Measurements from ENCODE around the gene ALOX5AP.

The ALOX5AP gene

GRCh38 chr13:30735025-30735871 is at the start of gene ALOX5AP:
Gene ALOX5AP, plus strand, starts transcription at chr13:30735543. Its CDS starts 63 bp downstream, at chr13:30735606.
- no peak for DNase-seq

GRCh38 chr13:30685987-30686386 is 49.4 kb upstream of the ALOX5AP start:
- DNase-seq, result no peak

GRCh38 chr13:30687601-30688000 is 47.7 kb upstream of the ALOX5AP start:
- no peak for DNase-seq

- no peak for DNase-seq
Observed at GRCh38 chr13:30689752-30690151, 45.6 kb upstream of the ALOX5AP start.

GRCh38 chr13:30690282-30691188 is 44.8 kb upstream of the ALOX5AP start:
- DNase-seq, result no peak

GRCh38 chr13:30692113-30692512 is 43.2 kb upstream of the ALOX5AP start:
- DNase-seq, result no peak

GRCh38 chr13:30696278-30697176 is 38.8 kb upstream of the ALOX5AP start:
- no peak for DNase-seq

- DNase-seq, result no peak
Observed at GRCh38 chr13:30697177-30697953, 38.0 kb upstream of the ALOX5AP start.

- DNase-seq, result no peak
Observed at GRCh38 chr13:30697996-30698401, 37.3 kb upstream of the ALOX5AP start.

GRCh38 chr13:30698488-30699005 is 36.8 kb upstream of the ALOX5AP start:
- no peak for DNase-seq

- DNase-seq, result no peak
Observed at GRCh38 chr13:30700364-30700763, 35.0 kb upstream of the ALOX5AP start.

- DNase-seq, result no peak
Observed at GRCh38 chr13:30702006-30702405, 33.3 kb upstream of the ALOX5AP start.

GRCh38 chr13:30704596-30704995 is 30.7 kb upstream of the ALOX5AP start:
- no peak for DNase-seq

- DNase-seq, result no peak
Observed at GRCh38 chr13:30705680-30706079, 29.7 kb upstream of the ALOX5AP start.

GRCh38 chr13:30708541-30708940 is 26.8 kb upstream of the ALOX5AP start:
- no peak for DNase-seq

GRCh38 chr13:30710442-30710841 is 24.9 kb upstream of the ALOX5AP start:
- DNase-seq, result no peak

GRCh38 chr13:30711375-30711774 is 24.0 kb upstream of the ALOX5AP start:
- DNase-seq, result no peak

GRCh38 chr13:30711837-30712236 is 23.5 kb upstream of the ALOX5AP start:
- no peak for DNase-seq

GRCh38 chr13:30712536-30713532 is 22.5 kb upstream of the ALOX5AP start:
- no peak for DNase-seq

GRCh38 chr13:30714629-30715371 is 20.5 kb upstream of the ALOX5AP start:
- no peak for DNase-seq

Measured in NCI-H510A treated with DMSO at 0.1 percent for 48 hours (cell line).